TTC549 (cell line): ENCODE results near the gene GBF1.

ENCODE experiments used
- FAIRE-seq: peaks from 2 replicates; lab custom pipeline; 2012; peaks lifted over from hg19 to GRCh38; lab: Jason Lieb, UNC

The GBF1 gene

DNA sequence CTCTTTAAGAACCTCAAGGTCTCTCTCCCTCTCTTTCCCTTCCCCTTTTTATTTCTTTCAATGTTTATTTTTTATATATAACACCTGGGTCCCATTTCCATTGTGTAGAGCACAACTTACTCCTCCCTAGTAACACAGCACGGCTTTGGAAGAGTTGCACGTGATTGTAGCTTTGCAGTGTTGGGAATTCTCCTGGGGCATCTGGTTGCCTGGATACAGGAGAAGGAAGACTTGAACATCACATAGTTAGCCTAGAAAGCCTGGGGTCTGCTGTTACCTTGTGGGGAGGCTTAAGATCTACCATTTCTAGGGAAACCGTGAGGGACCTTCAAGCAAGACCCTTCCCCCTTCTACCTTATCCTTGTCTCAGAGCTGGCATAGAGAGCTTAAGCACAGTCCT, 109.1 kb downstream of the GBF1 start:
- FAIRE-seq: no peak

- no peak for FAIRE-seq
Measured at GRCh38 chr10:102358712-102359382, 113.5 kb downstream of the GBF1 start.

GRCh38 chr10:102367441-102367840, 122.1 kb downstream of the GBF1 start:
- no peak for FAIRE-seq

DNA sequence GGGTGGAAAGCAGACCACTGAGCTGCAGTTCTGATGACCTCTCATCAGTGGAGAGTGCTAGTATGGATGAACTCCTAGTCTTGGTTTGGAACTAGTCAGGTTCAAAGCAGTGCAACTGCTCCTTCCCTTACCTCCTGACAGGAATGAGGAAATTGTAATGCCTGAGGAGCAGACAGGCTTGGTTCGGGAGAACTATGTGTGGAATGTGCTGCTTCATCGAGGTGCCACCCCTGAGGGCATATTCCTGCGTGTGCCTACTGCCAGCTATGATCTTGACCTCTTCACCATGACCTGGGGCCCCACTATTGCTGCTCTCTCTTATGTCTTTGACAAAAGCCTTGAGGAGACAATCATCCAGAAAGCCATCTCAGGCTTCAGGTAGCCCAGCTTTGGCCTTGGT, 122.7 kb downstream of the GBF1 start:
- no peak for FAIRE-seq

DNA sequence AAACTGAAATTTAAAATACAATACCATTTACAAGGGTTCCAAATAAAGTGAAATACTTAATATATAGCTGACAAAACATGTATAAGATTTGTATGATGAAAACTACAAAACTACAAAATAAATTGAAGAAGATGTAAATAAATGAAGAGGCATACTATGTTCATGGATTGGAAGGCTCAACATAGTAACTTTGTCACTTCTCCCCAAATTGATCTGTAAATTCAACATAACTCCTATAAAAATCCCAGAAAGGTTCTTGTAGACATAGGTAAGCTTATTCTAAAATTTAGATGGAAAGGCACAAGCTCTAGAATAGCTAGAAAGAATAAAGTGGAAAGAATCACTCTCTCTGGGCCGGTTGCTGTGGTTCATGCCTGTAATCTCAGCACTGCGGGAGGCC, 126.0 kb downstream of the GBF1 start:
- FAIRE-seq: no peak

GRCh38 chr10:102375250-102375649, 129.9 kb downstream of the GBF1 start:
- FAIRE-seq: no peak

DNA sequence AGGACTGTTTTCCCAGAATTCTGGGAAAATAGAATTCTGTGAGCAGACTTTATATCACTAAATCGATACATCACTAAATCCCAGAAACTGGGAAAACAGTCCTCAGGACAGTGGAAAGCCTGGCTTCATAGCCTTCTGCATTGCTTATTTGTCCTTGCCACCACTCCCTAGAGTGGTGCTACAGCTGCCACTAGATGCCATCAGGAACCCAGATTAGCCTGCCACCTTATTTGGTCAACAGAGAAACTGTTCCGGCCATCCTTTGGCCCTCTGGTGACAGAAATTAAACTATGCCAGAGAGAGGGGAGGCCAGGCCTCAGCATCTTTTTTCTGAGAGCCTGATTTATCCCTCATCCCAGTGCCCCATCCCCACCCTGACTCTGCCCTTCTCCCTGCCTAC, 130.5 kb downstream of the GBF1 start:
- FAIRE-seq: no peak

DNA sequence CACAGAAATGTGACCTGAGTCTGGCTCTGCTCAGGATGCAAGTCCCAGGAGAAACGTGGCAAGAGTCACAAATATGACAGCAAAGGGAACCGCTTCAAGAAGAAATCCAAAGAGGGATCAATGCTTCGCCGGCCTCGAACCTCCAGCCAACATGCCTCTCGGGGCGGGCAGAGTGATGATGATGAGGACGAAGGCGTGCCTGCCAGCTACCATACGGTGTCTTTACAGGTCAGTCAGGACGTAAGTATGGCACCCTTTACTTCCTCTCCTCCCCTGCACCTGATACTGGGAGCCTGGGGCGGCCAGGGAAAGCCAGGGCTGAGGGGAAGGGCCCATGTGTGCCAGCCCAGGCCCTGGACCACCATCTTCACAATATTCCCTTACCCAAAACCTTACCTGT, 131.6 kb downstream of the GBF1 start:
- FAIRE-seq: no peak

- no peak for FAIRE-seq
Measured at GRCh38 chr10:102379383-102379782, 134.1 kb downstream of the GBF1 start.

DNA sequence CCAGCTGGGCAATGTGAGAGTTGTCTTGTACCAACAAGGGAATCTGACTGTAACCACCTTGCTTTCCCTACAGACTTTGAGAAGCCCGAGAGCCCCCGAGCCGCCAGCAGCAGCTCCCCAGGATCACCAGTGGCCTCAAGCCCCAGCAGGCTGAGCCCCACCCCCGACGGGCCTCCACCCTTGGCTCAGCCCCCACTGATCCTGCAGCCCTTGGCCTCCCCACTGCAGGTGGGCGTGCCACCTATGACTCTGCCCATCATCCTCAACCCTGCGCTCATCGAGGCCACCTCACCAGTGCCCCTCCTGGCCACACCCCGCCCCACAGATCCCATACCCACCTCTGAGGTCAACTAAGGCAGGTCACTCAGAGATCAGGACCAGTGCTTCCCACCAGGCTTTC, 136.7 kb downstream of the GBF1 start:
- no peak for FAIRE-seq

- FAIRE-seq: no peak
Measured at GRCh38 chr10:102382871-102383270, 137.5 kb downstream of the GBF1 start.

DNA sequence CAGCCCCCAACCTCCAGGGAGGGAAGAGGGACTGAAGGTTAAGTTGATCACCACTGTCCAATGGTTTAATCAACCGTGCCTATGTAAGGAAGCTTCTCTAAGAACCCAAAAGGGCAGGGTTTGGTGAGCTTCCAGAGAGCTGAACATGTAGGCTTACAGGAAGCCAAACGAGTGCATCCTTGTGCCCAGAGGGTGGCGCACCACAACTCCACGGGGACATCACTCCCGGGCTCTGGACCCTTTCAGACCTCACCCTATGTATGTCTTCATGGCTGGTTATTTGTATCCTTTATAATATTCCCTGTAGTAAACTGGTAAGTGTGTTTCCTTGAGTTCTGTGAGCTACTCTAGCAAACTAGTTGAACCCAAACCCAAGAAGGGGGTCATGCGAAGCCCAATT, 138.7 kb downstream of the GBF1 start:
- no peak for FAIRE-seq

- no peak for FAIRE-seq
Measured at GRCh38 chr10:102384606-102385429, 139.5 kb downstream of the GBF1 start.

DNA sequence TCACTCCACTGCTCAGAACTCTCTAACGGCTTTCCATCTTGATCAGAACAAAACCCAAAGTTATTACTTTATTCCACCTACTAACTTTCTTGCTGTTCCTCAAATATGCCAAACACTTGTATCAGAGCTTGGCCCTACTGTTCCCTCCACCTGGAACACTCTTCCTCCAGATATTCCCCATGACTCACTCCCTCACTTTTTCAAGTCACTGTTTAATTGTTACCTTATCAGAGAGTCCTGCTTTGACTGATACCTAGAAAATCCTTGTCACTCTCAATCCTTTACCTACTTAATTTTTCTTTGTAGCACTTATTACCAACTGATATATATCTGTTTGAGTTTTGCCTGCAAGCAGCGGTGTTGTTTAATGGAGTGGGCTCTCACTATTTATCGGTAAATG, 144.6 kb downstream of the GBF1 start:
- FAIRE-seq: no peak

GRCh38 chr10:102392306-102392705, 147.0 kb downstream of the GBF1 start:
- no peak for FAIRE-seq

DNA sequence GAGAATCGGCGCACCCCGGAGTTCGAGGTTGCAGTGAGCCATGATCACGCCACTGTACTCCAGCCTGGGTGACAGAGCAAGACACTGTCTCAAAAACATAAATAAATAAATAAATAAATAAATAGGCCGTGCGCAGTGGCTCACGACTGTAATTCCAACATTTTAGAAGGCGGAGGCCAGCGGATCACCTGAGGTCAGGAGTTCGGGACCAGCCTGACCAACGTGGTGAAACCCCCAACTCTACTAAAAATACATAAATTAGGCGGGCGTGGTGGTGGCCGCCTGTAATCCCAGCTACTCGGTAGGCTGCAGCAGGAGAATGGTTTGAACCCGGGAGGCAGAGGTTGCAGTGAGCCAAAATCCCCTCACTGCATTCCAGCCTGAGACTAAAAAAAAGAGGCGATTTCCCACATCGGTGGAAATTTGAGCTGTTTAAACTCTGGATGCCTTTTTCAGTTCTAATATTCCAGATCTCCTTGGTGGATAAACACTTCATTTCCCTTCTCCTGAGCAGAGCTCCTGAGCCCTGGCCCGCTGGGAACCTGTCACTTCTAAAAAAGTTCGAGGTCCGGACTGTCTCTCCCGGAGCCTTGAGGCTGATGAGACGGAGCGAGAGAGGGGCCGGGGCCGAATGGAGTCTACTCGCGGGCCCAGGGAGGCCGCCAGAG, 148.2 kb downstream of the GBF1 start:
- no peak for FAIRE-seq

DNA sequence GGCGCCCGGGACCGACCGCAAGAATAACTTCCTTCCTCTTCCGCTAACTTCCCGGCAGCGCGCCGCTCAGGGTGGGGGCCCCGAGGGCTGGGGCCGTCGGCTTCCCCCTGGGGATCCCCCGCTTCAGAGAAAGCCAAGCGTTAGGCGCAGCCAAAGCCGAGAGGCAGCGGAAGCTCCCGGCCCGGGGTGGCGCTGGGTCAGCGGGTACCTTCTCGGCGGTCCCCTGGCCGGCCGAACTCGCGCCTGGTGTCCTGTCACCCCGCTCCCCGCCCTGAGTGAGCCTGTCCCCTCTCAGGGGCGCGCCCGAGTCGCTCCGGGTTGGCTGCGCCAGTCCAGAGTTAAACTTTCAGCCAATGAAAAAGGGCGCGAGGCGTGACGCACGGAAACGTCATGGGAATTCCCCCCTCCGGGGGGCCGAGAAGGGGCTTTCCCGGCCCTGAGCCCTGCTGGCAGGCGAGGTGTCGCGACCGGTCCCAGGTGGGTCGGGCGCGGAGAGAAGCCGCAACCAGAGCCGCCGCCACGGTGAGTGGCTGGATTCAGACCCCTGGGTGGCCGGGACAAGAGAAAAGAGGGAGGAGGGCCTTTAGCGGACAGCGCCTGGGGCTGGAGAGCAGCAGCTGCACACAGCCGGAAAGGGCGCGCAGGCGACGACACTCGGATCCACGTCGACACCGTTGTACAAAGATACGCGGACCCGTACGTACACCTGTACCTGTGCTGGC, 148.9 kb downstream of the GBF1 start:
- no peak for FAIRE-seq

DNA sequence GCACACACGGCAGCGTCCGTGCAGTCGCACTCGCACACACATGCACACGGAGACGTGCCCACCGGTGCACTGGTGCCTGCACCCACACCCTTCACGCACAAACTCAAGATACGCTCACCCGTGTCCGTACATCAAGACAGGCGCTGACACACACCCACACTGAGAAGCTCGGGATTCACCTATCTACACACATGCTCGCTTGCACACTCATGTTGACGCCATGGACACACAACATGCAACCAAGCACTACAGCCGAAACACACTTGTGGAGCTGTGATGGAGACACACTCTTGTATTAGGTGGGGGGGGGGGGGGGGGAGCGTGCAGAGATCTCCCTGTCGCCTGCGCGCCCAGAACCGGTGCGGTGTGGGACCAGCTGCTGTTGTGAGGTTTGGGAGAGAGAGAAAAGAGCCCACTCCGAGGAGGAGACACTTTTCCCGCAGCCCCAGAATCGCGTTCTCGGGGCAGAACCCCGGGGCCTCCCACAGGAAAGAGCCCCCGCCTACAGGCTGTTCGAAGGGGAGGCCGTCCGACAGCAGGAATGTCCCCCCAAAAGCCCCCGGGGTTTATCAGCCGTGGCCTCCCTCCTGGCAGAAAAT, 149.6 kb downstream of the GBF1 start:
- FAIRE-seq: no peak

DNA sequence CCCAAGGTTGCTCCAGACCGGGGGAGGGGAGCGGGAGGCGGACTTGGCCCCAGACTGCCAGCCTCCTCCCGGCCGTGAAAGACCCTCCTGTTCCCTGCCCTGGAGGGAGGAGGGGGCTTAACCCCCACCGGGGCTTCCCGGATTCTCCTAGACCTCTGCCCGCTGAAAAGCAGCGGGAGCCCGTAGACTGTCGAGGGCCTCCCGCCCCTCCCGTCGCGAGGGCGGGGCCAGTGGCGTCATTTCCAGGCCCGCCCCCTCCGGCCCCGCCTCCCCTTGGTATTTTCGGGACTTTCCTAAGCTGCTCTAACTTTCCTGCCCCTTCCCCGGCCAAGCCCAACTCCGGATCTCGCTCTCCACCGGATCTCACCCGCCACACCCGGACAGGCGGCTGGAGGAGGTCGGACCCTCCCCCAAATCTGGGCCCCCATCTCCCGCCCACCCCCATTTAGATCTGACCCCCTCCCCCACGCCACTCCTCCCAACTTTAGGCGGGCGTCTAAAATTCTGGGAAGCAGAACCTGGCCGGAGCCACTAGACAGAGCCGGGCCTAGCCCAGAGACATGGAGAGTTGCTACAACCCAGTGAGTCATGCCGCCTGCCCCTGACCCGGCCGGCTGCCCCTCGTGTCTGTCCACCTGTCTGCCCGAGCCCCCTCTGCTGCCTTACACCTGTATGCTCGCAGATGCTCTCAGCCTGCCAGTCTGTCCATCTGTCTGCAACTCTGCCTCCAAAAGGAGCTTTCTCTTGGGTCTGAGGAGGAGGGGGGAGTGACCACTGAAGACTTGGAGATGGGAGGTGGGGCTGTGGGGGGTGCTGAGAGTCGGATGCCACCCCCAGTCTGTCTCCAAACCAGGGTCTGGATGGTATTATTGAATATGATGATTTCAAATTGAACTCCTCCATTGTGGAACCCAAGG, 150.3 kb downstream of the GBF1 start, which contains the start of gene NFKB2:
Gene NFKB2 (plus strand): TSS at position 306 of the 917 bp plus-strand sequence. CDS start 255 bp downstream, at position 561.
- FAIRE-seq: no peak

- FAIRE-seq: no peak
Measured at GRCh38 chr10:102396317-102396650, 151.0 kb downstream of the GBF1 start.

GRCh38 chr10:102396730-102397151, 151.4 kb downstream of the GBF1 start:
- no peak for FAIRE-seq
